GM21723 (cell line): ENCODE results near the gene CSH1.
"Not testable (repeated sequence)": the region's sequence is repeated elsewhere in the genome, so short reads cannot be mapped to it uniquely, and the experiment has no call there.

Experiments
- ATAC-seq: cut with Tn5 transposase; IDR thresholded peaks from one replicate; pipeline ENCODE4 v1.9.1; 2021; ENCODE audit warnings: mild to moderate bottlenecking, moderate library complexity; ENCODE audit not compliant: unreplicated experiment

CSH1 gene

DNA sequence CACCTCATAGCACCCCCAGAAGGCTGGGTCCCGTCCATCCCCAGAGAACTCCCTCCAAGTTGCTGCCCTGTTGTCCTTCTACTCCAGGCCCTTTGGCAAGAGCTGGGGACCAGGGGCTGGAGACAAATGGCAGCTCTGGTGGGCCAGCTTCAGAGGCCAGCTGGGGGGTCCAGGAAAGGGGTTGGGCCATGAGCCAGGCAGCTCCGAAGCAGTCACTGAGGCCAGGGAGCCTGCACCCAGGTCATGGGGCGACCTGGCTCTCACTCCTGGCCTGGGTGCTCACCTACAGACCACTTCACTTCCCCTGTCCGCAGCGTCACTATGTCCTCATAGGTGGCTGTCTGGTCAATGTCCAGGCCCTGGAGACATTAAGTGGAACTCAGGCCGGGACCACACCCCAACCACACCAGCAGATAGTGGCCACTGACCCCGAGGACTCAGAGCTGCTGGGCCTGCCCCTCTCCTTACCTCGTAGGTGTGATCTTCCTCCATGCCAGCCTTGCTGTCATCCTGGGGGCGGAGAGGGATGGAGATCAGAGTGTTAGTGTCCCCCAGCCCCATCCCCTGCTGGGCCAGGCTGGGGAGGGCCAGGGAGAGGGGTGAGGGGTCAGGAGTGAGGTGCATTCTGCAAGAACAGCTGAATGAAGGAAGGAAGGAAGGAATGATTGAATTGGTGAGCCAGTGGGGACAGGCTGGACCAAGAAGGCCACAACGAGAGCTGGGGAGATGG, 32.8 kb upstream of the CSH1 start:
- ATAC-seq, result no peak

DNA sequence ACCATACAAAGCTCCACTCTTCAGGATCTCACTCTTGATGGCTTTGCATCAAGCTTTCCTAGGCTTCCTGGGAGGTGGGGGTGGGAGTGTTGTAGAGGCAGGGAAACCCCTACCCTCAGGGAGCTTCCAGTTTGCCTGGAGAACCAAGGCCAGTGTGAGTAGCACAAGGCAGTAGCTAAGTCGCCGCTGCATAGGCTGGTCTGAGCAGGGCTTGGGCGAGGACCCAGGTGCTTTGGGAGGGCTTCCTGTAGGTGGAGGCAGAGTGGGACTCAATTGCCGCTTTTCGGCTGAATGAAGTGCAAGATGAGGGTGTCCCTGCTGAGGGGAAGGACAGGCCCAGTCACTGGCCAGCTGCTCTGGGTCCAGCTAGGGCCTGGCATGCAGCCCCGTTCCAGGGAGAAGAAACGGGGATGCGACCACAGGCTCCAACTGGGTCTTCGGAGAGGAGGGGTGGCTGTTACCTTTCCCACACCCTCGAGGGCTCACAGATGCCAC, 31.8 kb upstream of the CSH1 start:
- no peak for ATAC-seq

DNA sequence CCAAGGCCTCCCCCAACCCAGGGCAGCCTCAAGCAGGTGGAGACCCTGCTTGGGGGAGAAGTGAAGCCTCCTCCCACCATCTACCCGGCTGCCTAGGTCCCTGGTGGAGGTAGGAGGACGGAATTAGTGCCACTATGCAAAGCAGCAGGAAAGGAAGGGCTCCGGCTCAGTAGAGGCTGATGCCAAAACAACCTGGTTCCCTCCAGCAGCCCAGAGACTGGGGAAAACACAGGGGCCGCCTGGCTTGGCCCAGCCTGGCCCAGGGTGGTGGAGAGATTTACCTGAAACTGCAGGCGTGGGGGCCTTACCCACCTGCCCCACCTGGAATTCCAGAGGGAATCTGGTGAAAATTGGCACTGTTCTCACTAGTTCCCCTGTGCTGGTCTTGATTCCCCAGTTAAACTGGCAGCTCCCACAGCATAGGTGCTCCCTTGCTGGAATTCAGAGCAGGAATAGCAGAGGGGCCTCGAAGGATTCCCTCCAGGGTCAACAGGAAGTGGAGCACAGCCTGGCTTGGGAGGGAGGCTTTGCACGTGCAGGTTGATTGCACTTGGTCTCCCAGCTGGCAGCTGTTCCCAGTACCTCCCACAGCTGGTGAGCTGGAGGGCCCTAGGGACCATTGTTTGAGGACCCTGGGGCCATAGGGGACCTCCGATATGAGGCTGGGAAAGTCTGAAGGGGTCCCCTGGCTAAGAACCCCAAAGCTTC, 31.2 kb upstream of the CSH1 start:
- ATAC-seq, result no peak

DNA sequence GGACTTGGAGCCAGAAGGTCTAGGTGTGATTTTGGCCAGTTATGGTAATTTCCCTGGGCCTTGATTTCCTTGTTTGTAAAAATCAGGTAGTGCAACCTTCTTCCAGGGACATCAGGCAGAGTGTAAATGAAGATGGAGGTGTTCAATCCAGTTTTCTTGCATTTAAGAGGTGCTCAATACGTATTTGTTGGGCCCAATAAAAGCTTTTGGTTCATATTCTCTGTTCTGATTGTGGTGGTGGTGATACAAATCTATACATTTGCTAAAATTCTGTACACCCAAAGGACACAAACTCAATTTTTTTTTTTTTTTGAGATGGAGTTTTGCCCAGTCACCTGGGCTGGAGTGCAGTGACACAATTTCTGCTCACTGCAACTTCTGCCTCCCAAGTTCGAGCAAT, 29.8 kb upstream of the CSH1 start:
- ATAC-seq, result no peak

DNA sequence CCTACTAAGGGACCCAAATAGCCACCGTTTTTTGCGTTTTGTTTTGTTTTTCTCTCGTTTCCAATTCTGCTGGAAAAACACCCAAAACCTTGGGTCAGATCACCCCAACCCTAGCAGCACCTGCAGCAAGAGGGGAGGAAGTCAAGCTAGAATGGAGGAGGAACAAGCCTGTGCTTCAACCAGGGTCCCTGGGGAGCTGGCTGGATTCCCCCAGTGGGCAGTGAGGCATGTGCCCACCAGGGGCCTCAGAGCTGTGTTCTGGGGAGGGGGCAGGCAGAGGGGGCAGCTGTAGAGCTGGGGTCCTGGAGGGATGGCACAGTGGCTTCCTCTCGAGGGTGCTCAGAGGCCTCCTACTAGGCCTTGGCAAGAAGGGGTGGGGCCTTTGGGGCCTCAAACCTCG, 29.2 kb upstream of the CSH1 start:
- ATAC-seq, result no peak

DNA sequence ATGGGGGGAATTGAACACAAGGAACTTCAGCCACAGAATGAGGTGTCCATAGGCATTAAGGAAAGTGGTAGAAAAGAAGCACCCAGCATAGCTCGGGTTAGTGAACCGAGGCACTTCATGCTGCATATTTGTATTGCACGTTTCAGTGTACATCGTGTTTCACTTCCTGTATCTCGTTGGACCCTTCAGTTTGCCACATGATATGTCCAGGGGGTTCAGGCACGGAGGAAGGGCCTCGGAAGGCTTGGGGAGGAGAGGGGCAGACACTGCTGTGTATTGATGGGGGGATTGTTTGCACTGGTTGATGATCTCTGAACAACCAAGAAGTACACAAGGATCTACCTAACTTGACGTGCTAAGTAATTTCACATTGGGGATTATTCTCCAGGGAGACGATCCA, 26.0 kb upstream of the CSH1 start:
- peak; percentile 46 for ATAC-seq

DNA sequence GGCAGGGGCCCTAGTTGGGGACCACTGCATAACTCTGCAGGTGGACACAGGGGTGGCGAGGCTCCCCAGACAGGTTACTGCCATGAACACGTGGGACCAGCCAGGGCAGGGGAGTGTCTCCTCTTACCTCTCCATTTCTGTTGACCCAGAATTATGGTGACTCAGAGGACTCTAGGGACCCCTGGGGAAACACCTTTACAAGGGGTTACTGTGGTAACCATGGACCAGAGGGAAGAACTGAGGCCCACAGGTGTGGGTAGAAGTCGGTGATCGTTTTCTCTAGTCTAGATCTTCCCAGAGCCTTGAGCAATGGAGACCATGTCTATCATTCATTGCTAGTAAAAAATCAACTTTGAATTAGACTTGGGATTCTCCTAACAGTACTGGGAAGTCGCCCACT, 24.4 kb upstream of the CSH1 start:
- not testable (repeated sequence) for ATAC-seq

DNA sequence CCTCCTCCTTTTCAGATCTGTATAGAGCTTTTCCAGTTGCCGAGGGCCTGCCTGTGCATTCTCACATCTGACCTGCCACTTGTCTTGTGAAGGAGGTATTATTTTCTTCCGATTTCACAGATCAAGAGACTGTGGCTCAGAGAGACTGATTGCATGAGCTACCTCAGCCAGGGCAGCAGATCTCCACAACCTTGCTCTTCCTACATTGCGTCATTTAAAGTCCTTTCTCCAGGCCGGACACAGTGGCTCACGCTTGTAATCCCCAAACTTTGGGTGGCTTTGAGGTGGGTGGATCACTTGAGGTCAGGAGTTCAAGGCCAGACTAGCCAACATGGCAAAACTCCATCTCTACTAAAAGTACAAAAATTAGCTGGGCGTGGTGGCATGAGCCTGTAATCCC, 23.7 kb upstream of the CSH1 start:
- not testable (repeated sequence) for ATAC-seq

DNA sequence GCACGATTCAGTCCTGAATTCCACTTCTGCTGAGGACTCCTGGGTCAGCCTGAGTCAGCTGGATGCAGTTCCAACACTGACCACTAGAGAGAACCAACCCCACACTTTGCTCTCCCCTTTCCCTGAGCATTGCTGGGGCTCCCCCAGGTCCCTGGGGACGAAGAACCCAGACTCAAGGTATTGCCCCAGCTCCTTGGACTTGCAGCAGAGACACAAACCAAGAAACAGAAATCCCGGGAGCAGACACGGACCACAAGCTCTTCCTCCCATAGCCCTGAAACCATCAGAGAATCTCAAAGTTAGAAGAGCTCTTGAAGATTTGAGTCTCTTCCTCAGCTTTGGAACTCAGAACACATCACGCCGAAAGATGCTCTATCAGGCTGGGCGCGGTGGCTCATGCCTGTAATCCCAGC, 22.9 kb upstream of the CSH1 start:
- peak; percentile 67 for ATAC-seq

DNA sequence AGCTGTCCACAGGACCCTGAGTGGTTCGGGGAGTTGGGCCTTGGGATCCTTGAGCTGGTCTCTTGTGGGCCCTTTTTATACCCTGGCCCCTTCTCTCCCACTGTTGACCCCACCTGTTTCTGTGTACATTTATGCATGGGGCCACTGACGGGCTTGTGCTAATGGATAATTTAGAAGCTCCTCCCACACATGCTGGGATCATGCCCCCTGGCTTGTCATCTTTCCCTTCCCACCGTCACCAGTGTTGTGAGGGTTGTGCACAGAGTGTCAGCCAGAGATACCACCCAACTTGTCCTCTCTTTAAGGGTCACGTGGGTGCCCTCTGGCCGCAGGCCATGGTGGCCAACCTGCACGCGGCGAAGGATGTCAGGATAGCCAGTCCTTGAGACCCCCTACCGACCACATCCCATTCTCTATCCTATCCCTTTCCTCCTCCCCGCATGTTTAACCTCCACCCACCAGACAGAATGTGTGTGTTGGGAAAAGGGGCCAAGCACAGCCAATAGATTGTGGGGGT, 22.5 kb upstream of the CSH1 start, which contains the start of gene GH1:
GH1 (minus strand) TSS at position 51 of the 517 bp plus-strand sequence. CDS start 63 bp downstream, outside the sequence.
- ATAC-seq, result not testable (repeated sequence)

DNA sequence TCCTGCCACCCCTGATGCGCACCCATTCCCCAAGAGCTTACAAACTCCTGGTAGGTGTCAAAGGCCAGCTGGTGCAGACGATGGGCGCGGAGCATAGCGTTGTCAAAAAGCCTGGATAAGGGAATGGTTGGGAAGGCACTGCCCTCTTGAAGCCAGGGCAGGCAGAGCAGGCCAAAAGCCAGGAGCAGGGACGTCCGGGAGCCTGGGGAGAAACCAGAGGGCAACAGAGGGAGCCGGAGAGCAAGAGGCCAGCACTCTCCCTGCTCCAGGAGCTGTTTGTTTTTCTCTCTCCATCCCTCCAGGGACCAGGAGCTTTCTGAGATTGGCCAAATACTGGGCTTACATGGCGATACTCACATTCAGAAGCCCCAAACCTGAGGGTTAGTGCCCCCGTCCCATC, 21.9 kb upstream of the CSH1 start:
- ATAC-seq, result no peak

DNA sequence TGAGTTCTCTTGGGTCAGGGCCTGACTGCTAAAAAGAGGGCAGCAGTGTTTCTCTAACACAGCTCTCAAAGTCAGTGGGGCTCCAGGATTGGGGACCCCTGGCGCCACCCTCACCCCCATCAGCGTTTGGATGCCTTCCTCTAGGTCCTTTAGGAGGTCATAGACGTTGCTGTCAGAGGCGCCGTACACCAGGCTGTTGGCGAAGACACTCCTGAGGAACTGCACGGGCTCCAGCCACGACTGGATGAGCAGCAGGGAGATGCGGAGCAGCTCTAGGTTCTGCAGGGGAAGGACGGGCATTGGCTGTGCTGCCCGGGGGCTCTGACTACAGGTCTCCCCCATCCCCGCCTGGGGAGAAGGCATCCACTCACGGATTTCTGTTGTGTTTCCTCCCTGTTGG, 21.3 kb upstream of the CSH1 start:
- ATAC-seq, result no peak

DNA sequence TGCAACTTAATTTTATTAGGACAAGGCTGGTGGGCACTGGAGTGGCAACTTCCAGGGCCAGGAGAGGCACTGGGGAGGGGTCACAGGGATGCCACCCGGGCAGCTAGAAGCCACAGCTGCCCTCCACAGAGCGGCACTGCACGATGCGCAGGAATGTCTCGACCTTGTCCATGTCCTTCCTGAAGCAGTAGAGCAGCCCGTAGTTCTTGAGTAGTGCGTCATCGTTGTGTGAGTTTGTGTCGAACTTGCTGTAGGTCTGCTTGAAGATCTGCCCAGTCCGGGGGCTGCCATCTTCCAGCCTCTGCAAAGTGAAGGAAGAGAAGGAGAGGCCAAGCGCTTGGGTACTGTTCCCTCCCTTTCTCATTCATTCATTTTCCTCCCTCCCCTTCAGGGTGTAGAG, 20.8 kb upstream of the CSH1 start:
- not testable (repeated sequence) for ATAC-seq

DNA sequence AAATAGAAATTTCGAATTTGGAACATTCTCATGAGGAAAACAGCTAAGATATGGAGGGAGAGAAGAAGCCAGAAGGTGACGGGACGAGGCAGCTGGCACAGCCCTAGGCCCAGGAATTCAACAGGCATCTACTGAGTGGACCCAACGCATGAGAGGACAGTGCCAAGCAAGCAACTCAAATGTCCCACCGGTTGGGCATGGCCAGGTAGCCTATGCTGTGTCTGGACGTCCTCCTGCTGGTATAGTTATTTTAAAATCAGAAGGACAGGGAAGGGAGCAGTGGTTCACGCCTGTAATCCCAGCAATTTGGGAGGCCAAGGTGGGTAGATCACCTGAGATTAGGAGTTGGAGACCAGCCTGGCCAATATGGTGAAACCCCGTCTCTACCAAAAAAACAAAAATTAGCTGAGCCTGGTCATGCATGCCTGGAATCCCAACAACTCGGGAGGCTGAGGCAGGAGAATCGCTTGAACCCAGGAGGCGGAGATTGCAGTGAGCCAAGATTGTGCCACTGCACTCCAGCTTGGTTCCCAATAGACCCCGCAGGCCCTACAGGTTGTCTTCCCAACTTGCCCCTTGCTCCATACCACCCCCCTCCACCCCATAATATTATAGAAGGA, 20.3 kb upstream of the CSH1 start:
- no peak for ATAC-seq

DNA sequence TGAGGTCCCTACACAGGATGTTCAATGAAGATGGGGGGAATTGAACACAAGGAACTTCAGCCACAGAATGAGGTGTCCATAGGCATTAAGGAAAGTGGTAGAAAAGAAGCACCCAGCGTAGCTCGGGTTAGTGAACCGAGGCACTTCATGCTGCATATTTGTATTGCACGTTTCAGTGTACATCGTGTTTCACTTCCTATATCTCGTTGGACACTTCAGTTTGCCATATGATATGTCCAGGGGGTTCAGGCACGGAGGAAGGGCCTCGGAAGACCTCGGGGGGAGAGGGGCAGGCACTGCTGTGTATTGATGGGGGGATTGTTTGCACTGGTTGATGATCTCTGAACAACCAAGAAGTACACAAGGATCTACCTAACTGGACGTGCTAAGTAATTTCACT, 19.4 kb upstream of the CSH1 start:
- ATAC-seq, result peak; percentile 52

DNA sequence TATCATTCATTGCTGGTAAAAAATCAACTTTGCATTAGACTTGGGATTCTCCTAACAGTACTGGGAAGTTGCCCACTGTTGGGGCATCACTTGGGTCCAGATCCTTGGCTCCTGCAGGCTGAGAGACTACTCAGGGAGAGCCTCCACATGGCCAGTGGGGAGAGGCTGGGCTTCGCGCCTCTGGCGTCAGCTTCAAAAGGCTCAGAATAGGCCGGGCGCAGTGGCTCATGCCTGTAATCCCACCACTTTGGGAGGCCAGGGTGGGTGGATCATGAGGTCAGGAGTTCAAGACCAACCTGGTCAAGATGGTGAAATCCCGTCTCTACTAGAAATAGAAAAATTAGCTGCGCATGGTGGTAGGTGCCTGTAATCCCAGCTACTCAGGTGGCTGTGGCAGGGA, 18.1 kb upstream of the CSH1 start:
- ATAC-seq, result no peak

DNA sequence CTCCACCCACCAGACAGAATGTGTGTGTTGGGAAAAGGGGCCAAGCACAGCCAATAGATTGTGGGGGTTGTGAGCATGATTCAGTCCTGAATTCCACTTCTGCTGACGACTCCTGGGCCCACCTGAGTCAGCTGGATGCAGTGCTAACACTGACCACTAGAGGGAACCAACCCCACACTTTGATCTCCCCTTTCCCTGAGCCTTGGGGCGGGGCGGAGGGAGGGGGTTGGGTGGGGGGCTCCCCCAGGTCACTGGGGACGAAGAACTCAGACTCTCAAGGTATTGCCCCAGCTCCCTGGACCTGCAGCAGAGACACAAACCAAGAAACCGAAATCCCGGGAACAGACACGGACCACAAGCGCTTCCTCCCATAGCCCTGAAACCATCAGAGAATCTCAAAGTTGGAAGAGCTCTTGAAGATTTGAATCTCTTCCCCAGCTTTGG, 15.3 kb upstream of the CSH1 start:
- no peak for ATAC-seq

DNA sequence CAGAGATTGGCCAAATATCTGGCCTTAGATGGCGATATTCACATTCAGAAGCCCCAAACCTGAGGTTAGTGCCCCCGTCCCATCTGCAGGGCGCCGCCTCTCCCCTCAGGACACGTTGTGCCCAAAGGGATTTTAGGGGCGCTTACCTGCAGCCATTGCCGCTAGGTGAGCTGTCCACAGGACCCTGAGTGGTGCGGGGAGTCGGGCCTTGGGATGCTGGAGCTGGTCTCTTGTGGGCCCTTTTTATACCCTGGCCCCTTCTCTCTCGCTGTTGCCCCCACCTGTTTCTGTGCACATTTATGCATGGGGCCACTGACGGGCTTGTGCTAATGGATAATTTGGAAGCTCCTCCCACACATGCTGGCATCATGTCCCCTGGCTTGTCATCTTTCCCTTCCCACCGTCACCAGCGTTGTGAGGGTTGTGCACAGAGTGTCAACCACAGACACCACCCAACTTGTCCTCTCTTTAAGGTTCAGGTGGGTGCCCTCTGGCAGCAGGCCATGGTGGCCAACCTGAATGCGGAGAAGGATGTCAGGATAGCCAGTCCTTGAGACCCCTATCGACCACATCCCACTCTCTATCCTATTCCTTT, 14.8 kb upstream of the CSH1 start, which contains the start of gene CSHL1:
CSHL1 (minus strand) TSS at position 218 of the 595 bp plus-strand sequence; CDS start at position 156, 62 bp downstream.
- ATAC-seq, result no peak

DNA sequence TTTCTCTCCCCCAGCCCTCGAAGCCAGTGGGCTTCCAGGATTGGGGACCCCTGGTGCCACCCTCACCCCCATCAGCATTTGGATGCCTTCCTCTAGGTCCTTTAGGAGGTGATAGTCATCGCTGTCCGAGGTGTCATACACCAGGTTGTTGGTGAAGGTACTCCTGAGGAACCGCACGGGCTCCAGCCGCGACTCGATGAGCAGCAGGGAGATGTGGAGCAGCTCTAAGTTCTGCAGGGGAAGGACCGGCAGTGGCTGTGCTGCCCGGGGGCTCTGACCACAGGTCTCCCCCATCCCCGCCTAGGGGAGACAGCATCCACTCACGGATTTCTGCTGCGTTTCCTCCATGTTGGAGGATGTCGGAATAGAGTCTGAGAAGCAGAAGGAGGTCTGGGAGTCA, 13.7 kb upstream of the CSH1 start:
- ATAC-seq, result no peak

DNA sequence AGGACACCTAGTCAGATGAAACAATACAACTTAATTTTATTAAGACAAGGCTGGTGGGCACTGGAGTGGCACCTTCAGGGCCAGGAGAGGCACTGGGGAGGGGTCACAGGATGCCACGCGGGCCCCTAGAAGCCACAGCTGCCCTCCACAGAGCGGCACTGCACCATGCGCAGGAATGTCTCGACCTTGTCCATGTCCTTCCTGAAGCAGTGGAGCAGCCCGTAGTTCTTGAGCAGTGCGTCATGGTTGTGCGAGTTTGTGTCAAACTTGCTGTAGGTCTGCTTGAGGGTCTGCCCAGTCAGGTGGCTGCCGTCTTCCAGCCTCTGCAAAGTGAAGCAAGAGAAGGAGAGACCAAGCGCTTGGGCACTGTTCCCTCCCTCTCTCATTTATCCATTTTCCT, 13.2 kb upstream of the CSH1 start:
- not testable (repeated sequence) for ATAC-seq
